ENCODE results near the gene GPX4.

DNA sequence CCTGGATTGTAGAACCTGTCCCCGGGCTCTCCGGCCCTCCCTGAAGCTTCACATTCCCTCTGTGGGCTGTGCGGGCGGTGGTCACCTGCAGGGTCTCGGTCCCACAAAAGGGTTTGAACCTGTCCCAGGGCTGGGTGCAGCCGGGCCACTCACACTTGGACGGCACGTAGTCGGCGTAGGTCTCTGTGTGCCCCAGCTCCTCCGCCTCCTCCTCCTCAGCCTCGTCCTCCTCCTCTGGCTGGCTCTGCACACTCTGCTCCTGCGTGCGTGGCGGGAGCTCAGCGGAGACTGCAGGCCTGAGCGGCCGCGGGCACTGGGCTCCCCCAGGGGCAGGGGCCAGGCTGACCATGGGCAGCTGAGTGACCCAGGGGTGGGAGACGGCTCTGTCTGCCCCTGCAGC is 19.6 kb downstream of the GPX4 start:
- TF ChIP-seq, protein P1, sequence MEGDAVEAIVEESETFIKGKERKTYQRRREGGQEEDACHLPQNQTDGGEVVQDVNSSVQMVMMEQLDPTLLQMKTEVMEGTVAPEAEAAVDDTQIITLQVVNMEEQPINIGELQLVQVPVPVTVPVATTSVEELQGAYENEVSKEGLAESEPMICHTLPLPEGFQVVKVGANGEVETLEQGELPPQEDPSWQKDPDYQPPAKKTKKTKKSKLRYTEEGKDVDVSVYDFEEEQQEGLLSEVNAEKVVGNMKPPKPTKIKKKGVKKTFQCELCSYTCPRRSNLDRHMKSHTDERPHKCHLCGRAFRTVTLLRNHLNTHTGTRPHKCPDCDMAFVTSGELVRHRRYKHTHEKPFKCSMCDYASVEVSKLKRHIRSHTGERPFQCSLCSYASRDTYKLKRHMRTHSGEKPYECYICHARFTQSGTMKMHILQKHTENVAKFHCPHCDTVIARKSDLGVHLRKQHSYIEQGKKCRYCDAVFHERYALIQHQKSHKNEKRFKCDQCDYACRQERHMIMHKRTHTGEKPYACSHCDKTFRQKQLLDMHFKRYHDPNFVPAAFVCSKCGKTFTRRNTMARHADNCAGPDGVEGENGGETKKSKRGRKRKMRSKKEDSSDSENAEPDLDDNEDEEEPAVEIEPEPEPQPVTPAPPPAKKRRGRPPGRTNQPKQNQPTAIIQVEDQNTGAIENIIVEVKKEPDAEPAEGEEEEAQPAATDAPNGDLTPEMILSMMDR (IDR thresholded peaks at IDR 0.05; ENCODE audit: poor library complexity, severe bottlenecking): no peak
- TF ChIP-seq SMC3 (conservative IDR thresholded peaks at IDR 0.05; ENCODE audit: poor library complexity) (no peak), POLR2AphosphoS5 (IDR thresholded peaks at IDR 0.05) (no peak), TAF1 (IDR thresholded peaks at IDR 0.05; ENCODE audit: low read depth) (no peak), EZH2 (IDR thresholded peaks at IDR 0.05; ENCODE audit: borderline replicate concordance, insufficient read depth, low read length, poor library complexity, severe bottlenecking) (no peak), EP300 (conservative IDR thresholded peaks at IDR 0.05; ENCODE audit: poor library complexity, severe bottlenecking) (no peak)
